ENCODE data around the gene DNAJC11. TPM values are rescaled to one million over a fixed set of nuclear protein-coding genes. Genes with fewer than 3 reads are reported as not detected.

The DNAJC11 gene
- total RNA-seq, 1 experiment from 2014 or later: 75.6 TPM

DNA sequence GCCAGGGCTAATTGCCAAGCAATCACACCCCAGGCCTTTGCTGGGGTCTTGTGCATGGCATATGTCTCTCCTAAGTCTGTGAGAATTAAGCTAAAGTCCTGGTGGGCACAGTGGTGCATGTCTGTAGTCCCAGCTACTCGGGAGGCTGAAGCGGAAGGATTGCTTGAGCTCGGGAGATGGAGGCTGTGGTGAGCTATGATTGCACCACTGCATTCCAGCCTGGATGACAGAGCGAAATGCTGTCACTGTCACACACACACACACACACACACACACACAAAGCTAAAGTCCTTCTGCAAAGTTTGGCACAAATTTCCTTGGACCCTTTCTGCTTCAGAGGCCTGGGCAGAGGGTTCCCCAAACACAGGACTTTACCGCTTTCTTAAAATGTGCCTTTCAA is 31.3 kb upstream of the DNAJC11 start:
- H3K36me3 ChIP-seq (ENCODE audit: control insufficient read depth in 1 of 2, insufficient read depth in 2 of 2, low read length in 2 of 2): no peaks in the 10 kb centered on the region
- H3K4me3 ChIP-seq (replicated peaks in 1 of 2; ENCODE audit: low read depth in 1 of 2, low read length in 2 of 2): no peak overlapping the region
- no peak overlapping the region for H3K27ac ChIP-seq (ENCODE audit: low read depth, low read length)
- H3K9me2 ChIP-seq (ENCODE audit: insufficient read depth): no peaks in the 10 kb centered on the region
- no TSS peak for BruUV-seq (replicated peaks)
- H3K9me3 ChIP-seq (ENCODE audit: control insufficient read depth in 1 of 2, insufficient read depth in 1 of 2, low read depth in 1 of 2, low read length in 2 of 2): no peaks in the 10 kb centered on the region
- DNase-seq (ENCODE audit: low read depth, low spot score) (no peak), ATAC-seq (no peak)
- H3K4me2 ChIP-seq (ENCODE audit: low read length): no peak overlapping the region
- no peaks in the 10 kb centered on the region for H3K4me1 ChIP-seq (ENCODE audit: control insufficient read depth in 1 of 2, insufficient read depth in 2 of 2, low read length in 2 of 2)
- POLR2A ChIA-PET: interaction anchor here (0.6 kb wide), 1 partner anchor 1220 kb away, joined by 4 read pairs; no protein-coding TSS in a partner anchor
- no peaks in the 10 kb centered on the region for H4K20me1 ChIP-seq (ENCODE audit: insufficient read depth)
- intact Hi-C loops (cut with micrococcal nuclease): no loop called here
- H3K9ac ChIP-seq (ENCODE audit: low read length): no peak overlapping the region
- H2AFZ ChIP-seq (ENCODE audit: low read depth, low read length, poor library complexity, severe bottlenecking): no peak overlapping the region
- H3K27me3 ChIP-seq (ENCODE audit: insufficient read depth, low read length): no peaks in the 10 kb centered on the region
- H3K79me2 ChIP-seq (ENCODE audit: insufficient read depth, low read length): no peaks in the 10 kb centered on the region
- CTCF ChIA-PET: no interaction called here
- RAD21 ChIA-PET (ENCODE audit: low non-redundant PET in 1 of 2, low total read pairs in 2 of 2, uncharacterized antibody in 2 of 2, unreplicated experiment in 2 of 2): no interaction called here
- TF ChIP-seq POLR2AphosphoS5 (IDR thresholded peaks at IDR 0.05; ENCODE audit: low read depth, low read length): no peak

GRCh38 chr1:6731905-6732304 is 30.3 kb upstream of the DNAJC11 start:
- Histone ChIP-seq H3K4me3 (replicated peaks in 1 of 2; ENCODE audit: low read depth in 1 of 2, low read length in 2 of 2) (no peak overlapping the region), H3K9ac (ENCODE audit: low read length) (no peak overlapping the region), H3K9me2 (ENCODE audit: insufficient read depth) (no peaks in the 10 kb centered on the region), H3K4me2 (ENCODE audit: low read length) (no peak overlapping the region), H3K27me3 (ENCODE audit: insufficient read depth, low read length) (no peaks in the 10 kb centered on the region), H3K27ac (ENCODE audit: low read depth, low read length) (no peak overlapping the region), H3K79me2 (ENCODE audit: insufficient read depth, low read length) (no peaks in the 10 kb centered on the region), H3K4me1 (ENCODE audit: control insufficient read depth in 1 of 2, insufficient read depth in 2 of 2, low read length in 2 of 2) (peaks cover 0 to 6% of the 10 kb centered on the region in 2 experiments; a peak in 2 of 4 replicates), H2AFZ (ENCODE audit: low read depth, low read length, poor library complexity, severe bottlenecking) (no peak overlapping the region), H3K36me3 (ENCODE audit: control insufficient read depth in 1 of 2, insufficient read depth in 2 of 2, low read length in 2 of 2) (no peaks in the 10 kb centered on the region), H4K20me1 (ENCODE audit: insufficient read depth) (no peaks in the 10 kb centered on the region), H3K9me3 (ENCODE audit: control insufficient read depth in 1 of 2, insufficient read depth in 1 of 2, low read depth in 1 of 2, low read length in 2 of 2) (no peaks in the 10 kb centered on the region)
- intact Hi-C loops (cut with micrococcal nuclease): no loop called here
- no peak for DNase-seq (ENCODE audit: low read depth, low spot score)
- RAD21 ChIA-PET (ENCODE audit: low non-redundant PET in 1 of 2, low total read pairs in 2 of 2, uncharacterized antibody in 2 of 2, unreplicated experiment in 2 of 2): no interaction called here
- BruUV-seq (replicated peaks): no TSS peak
- ATAC-seq: no peak
- CTCF ChIA-PET: no interaction called here
- POLR2A ChIA-PET: no interaction called here
- TF ChIP-seq SRF (IDR thresholded peaks at IDR 0.05; ENCODE audit: low read depth) (no peak), SIN3A (IDR thresholded peaks at IDR 0.05; ENCODE audit: low read depth) (no peak), ZNF274 (IDR thresholded peaks at IDR 0.05; ENCODE audit: low read depth, low read length) (no peak), ZFX (IDR thresholded peaks at IDR 0.05) (no peak), TCF7L2 (IDR thresholded peaks at IDR 0.05; ENCODE audit: borderline replicate concordance, extremely low read depth, insufficient read depth, insufficient read length) (no peak), EZH2phosphoT487 (IDR thresholded peaks at IDR 0.05; ENCODE audit: borderline replicate concordance) (no peak), SP1 (IDR thresholded peaks at IDR 0.05; ENCODE audit: low read depth) (no peak), POLR2AphosphoS5 (IDR thresholded peaks at IDR 0.05; ENCODE audit: low read depth, low read length) (no peak), MAX (IDR thresholded peaks at IDR 0.05) (no peak), CBX3 (IDR thresholded peaks at IDR 0.05; ENCODE audit: low read depth) (no peak)
- TF ChIP-seq, protein P1, sequence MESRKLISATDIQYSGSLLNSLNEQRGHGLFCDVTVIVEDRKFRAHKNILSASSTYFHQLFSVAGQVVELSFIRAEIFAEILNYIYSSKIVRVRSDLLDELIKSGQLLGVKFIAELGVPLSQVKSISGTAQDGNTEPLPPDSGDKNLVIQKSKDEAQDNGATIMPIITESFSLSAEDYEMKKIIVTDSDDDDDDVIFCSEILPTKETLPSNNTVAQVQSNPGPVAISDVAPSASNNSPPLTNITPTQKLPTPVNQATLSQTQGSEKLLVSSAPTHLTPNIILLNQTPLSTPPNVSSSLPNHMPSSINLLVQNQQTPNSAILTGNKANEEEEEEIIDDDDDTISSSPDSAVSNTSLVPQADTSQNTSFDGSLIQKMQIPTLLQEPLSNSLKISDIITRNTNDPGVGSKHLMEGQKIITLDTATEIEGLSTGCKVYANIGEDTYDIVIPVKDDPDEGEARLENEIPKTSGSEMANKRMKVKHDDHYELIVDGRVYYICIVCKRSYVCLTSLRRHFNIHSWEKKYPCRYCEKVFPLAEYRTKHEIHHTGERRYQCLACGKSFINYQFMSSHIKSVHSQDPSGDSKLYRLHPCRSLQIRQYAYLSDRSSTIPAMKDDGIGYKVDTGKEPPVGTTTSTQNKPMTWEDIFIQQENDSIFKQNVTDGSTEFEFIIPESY (IDR thresholded peaks at IDR 0.05; ENCODE audit: extremely low read depth, insufficient replicate concordance, low read length): no peak
- TF ChIP-seq, protein P2, sequence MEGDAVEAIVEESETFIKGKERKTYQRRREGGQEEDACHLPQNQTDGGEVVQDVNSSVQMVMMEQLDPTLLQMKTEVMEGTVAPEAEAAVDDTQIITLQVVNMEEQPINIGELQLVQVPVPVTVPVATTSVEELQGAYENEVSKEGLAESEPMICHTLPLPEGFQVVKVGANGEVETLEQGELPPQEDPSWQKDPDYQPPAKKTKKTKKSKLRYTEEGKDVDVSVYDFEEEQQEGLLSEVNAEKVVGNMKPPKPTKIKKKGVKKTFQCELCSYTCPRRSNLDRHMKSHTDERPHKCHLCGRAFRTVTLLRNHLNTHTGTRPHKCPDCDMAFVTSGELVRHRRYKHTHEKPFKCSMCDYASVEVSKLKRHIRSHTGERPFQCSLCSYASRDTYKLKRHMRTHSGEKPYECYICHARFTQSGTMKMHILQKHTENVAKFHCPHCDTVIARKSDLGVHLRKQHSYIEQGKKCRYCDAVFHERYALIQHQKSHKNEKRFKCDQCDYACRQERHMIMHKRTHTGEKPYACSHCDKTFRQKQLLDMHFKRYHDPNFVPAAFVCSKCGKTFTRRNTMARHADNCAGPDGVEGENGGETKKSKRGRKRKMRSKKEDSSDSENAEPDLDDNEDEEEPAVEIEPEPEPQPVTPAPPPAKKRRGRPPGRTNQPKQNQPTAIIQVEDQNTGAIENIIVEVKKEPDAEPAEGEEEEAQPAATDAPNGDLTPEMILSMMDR (IDR thresholded peaks at IDR 0.05 in 2 of 3, conservative IDR thresholded peaks at IDR 0.05 in 1 of 3; ENCODE audit: borderline replicate concordance in 1 of 3, insufficient read depth in 1 of 3, low read depth in 2 of 3, low read length in 2 of 3): no peak
- TF ChIP-seq, protein P3, sequence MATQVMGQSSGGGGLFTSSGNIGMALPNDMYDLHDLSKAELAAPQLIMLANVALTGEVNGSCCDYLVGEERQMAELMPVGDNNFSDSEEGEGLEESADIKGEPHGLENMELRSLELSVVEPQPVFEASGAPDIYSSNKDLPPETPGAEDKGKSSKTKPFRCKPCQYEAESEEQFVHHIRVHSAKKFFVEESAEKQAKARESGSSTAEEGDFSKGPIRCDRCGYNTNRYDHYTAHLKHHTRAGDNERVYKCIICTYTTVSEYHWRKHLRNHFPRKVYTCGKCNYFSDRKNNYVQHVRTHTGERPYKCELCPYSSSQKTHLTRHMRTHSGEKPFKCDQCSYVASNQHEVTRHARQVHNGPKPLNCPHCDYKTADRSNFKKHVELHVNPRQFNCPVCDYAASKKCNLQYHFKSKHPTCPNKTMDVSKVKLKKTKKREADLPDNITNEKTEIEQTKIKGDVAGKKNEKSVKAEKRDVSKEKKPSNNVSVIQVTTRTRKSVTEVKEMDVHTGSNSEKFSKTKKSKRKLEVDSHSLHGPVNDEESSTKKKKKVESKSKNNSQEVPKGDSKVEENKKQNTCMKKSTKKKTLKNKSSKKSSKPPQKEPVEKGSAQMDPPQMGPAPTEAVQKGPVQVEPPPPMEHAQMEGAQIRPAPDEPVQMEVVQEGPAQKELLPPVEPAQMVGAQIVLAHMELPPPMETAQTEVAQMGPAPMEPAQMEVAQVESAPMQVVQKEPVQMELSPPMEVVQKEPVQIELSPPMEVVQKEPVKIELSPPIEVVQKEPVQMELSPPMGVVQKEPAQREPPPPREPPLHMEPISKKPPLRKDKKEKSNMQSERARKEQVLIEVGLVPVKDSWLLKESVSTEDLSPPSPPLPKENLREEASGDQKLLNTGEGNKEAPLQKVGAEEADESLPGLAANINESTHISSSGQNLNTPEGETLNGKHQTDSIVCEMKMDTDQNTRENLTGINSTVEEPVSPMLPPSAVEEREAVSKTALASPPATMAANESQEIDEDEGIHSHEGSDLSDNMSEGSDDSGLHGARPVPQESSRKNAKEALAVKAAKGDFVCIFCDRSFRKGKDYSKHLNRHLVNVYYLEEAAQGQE (IDR thresholded peaks at IDR 0.05; ENCODE audit: low read depth): no peak

All from HCT116 (cell line).